ENCODE data around the gene DNM1. TPM values are rescaled to one million over a fixed set of nuclear protein-coding genes. Genes with fewer than 3 reads are reported as not detected.
"Not testable (repeated sequence)": the region's sequence is repeated elsewhere in the genome, so short reads cannot be mapped to it uniquely, and the experiment has no call there.

Gene DNM1
- total RNA-seq, 5 donors from 2014 or later (not counting 1 experiment from before 2014, with no cell fraction given), result 0.95 to 3.0 (median 1.8) TPM

DNA sequence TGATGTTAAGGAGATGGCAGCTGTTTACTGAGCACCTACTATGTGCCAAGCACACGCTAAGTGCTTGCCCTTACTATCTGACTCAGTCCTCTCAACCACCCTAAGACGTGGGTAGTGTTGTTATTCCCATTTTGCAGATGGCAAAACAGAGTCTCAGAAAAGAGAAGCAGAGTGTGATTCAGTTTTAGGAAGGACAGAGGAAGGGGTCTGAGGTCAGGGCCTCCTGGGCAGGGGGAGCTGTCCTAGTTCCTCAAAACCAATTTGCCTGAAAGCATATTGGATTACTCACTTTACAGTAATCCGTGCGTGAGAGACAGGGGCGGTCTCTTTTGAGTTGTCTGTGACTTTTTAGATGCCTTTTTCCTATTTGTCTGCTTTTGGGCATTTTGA lies 23.2 kb downstream of the DNM1 start:
- Mint-ChIP-seq H3K9me3 (no peaks in the 10 kb centered on the region), H3K27ac (no peak overlapping the region), H3K27me3 (no peaks in the 10 kb centered on the region), H3K4me1 (no peaks in the 10 kb centered on the region), H3K36me3 (no peaks in the 10 kb centered on the region), H3K4me3 (no peak overlapping the region)
- H3K9me3 ChIP-seq, result no peaks in the 10 kb centered on the region
- ChIA-PET CTCF (no interaction called here), POLR2A (interaction anchor here in 1 of 2 donors (0.6 kb wide), 1 partner anchor 39 kb away, joined by 3 read pairs; no protein-coding TSS in a partner anchor)
- DNase-seq, result no peak
- no peaks in the 10 kb centered on the region for H3K4me1 ChIP-seq (ENCODE audit: control insufficient read depth in 1 of 2, extremely low read depth in 1 of 2, insufficient read depth in 2 of 2, low read length in 2 of 2)
- no peaks in the 10 kb centered on the region for H3K36me3 ChIP-seq (ENCODE audit: control insufficient read depth in 2 of 2, extremely low read depth in 1 of 2, insufficient read depth in 1 of 2, low read length in 1 of 2)
- H3K27ac ChIP-seq (ENCODE audit: low read length), result no peak overlapping the region
- H3K4me3 ChIP-seq (ENCODE audit: control insufficient read depth in 1 of 2, extremely low read depth in 1 of 2, low read length in 1 of 2), result no peak overlapping the region
- peaks cover 0 to 9% of the 10 kb centered on the region in 2 experiments for H3K27me3 ChIP-seq (replicated peaks in 1 of 2; ENCODE audit: control insufficient read depth in 2 of 2, extremely low read depth in 1 of 2, insufficient read depth in 2 of 2, low read length in 1 of 2)
- no peak for ATAC-seq (replicated peaks in 1 of 4)
- no CpG with 5 or more reads among the region's 5 CpGs for WGBS (ENCODE audit: insufficient coverage)

GRCh38 chr9:128230897-128231296 lies 27.7 kb downstream of the DNM1 start:
- WGBS (ENCODE audit: insufficient coverage), result no CpG with 5 or more reads among the region's 7 CpGs
- peaks cover 0 to 12% of the 10 kb centered on the region in 2 experiments for H3K27me3 ChIP-seq (replicated peaks in 1 of 2; ENCODE audit: control insufficient read depth in 2 of 2, extremely low read depth in 1 of 2, insufficient read depth in 2 of 2, low read length in 1 of 2)
- H3K27ac Mint-ChIP-seq; H3K4me1 Mint-ChIP-seq; H3K4me3 Mint-ChIP-seq; H3K4me1 ChIP-seq (ENCODE audit: control insufficient read depth in 1 of 2, extremely low read depth in 1 of 2, insufficient read depth in 2 of 2, low read length in 2 of 2); DNase-seq; H3K4me3 ChIP-seq (ENCODE audit: control insufficient read depth in 1 of 2, extremely low read depth in 1 of 2, low read length in 1 of 2); H3K9me3 ChIP-seq; ATAC-seq (replicated peaks in 1 of 4); H3K9me3 Mint-ChIP-seq; H3K27ac ChIP-seq (ENCODE audit: low read length); H3K27me3 Mint-ChIP-seq; H3K36me3 Mint-ChIP-seq; H3K36me3 ChIP-seq (ENCODE audit: control insufficient read depth in 2 of 2, extremely low read depth in 1 of 2, insufficient read depth in 1 of 2, low read length in 1 of 2): not testable (repeated sequence)
- ChIA-PET POLR2A (interaction anchor here in 1 of 2 donors (0.6 kb wide), 1 partner anchor 9 kb away, joined by 3 read pairs; no protein-coding TSS in a partner anchor), CTCF (interaction anchor here in 1 of 2 donors (0.7 kb wide), 1 partner anchor 197 kb away, joined by 8 read pairs; no protein-coding TSS in a partner anchor)

DNA sequence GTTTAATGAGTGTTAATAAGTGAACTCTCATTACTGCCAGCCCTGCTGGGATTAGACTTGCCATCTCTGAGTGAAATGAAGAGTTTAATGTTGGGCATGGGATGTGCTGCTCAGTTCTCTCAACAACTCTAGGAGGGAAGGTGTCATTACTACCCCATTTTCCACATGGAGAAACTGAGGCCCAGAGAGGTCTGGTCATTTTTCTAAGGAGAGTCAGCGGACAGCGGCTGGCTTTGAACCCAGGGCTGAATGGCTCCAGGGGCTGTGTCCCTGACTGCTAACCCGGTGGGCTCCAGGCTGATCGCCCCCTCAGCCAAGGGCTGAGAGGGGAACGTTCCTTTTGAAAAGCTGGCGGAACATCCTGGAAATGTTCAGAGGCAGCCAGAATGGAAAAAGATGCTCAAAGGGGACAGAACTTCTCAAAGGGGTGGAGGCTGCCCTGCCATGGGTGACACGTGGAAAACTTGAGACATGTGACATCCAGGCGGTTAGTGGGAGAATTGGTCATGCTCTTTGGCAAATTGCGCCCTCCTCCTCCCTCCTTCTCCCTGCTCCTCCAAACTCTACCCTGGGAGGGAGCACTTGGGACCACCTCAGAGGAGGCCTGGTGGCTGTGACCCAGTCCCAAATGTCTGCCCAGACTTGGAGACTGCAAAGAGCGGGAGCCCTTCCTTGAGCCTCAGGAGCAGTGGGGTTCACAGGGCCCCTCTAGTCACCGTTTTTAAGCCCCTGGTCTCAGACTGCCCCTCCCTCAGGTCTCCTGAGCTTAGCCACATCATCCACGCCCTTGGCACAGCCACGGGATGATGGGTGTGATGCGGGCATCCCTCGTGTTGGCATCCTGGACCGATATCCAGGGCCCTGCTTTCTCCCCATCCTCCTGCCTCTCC lies 28.7 kb downstream of the DNM1 start:
- no peak for DNase-seq
- POLR2A ChIA-PET, result interaction anchor here in 1 of 2 donors (0.6 kb wide), 1 partner anchor 8 kb away, joined by 3 read pairs; no protein-coding TSS in a partner anchor
- 76% methylated on average over 11 of the region's 16 CpGs for WGBS (ENCODE audit: insufficient coverage)
- Mint-ChIP-seq H3K4me1 (no peaks in the 10 kb centered on the region), H3K27me3 (peaks cover 0 to 5% of the 10 kb centered on the region in 2 donors), H3K27ac (no peak overlapping the region), H3K9me3 (no peaks in the 10 kb centered on the region), H3K36me3 (no peaks in the 10 kb centered on the region), H3K4me3 (no peak overlapping the region)
- H3K27me3 ChIP-seq (replicated peaks in 1 of 2; ENCODE audit: control insufficient read depth in 2 of 2, extremely low read depth in 1 of 2, insufficient read depth in 2 of 2, low read length in 1 of 2), result peaks cover 0 to 12% of the 10 kb centered on the region in 2 experiments
- H3K4me3 ChIP-seq (ENCODE audit: control insufficient read depth in 1 of 2, extremely low read depth in 1 of 2, low read length in 1 of 2), result no peak overlapping the region
- no peaks in the 10 kb centered on the region for H3K9me3 ChIP-seq
- CTCF ChIA-PET, result interaction anchor here in 1 of 2 donors (0.5 kb wide), 1 partner anchor 204 kb away, joined by 5 read pairs; no protein-coding TSS in a partner anchor
- no peaks in the 10 kb centered on the region for H3K36me3 ChIP-seq (ENCODE audit: control insufficient read depth in 2 of 2, extremely low read depth in 1 of 2, insufficient read depth in 1 of 2, low read length in 1 of 2)
- H3K4me1 ChIP-seq (ENCODE audit: control insufficient read depth in 1 of 2, extremely low read depth in 1 of 2, insufficient read depth in 2 of 2, low read length in 2 of 2), result no peaks in the 10 kb centered on the region
- no peak for ATAC-seq (replicated peaks in 1 of 4)
- H3K27ac ChIP-seq (ENCODE audit: low read length), result no peak overlapping the region

- Mint-ChIP-seq H3K36me3 (no peaks in the 10 kb centered on the region), H3K27ac (no peak overlapping the region), H3K4me3 (no peak overlapping the region), H3K9me3 (no peaks in the 10 kb centered on the region), H3K27me3 (peaks cover 0 to 5% of the 10 kb centered on the region in 2 donors), H3K4me1 (no peaks in the 10 kb centered on the region)
- no peaks in the 10 kb centered on the region for H3K4me1 ChIP-seq (ENCODE audit: control insufficient read depth in 1 of 2, extremely low read depth in 1 of 2, insufficient read depth in 2 of 2, low read length in 2 of 2)
- H3K9me3 ChIP-seq, result no peaks in the 10 kb centered on the region
- no peaks in the 10 kb centered on the region for H3K36me3 ChIP-seq (ENCODE audit: control insufficient read depth in 2 of 2, extremely low read depth in 1 of 2, insufficient read depth in 1 of 2, low read length in 1 of 2)
- H3K27ac ChIP-seq (ENCODE audit: low read length), result no peak overlapping the region
- DNase-seq (no peak), ATAC-seq (replicated peaks in 1 of 4) (no peak)
- WGBS (ENCODE audit: insufficient coverage), result 82% methylated on average over 12 of the region's 22 CpGs
- no peak overlapping the region for H3K4me3 ChIP-seq (ENCODE audit: control insufficient read depth in 1 of 2, extremely low read depth in 1 of 2, low read length in 1 of 2)
- H3K27me3 ChIP-seq (replicated peaks in 1 of 2; ENCODE audit: control insufficient read depth in 2 of 2, extremely low read depth in 1 of 2, insufficient read depth in 2 of 2, low read length in 1 of 2), result peaks cover 0 to 12% of the 10 kb centered on the region in 2 experiments
- ChIA-PET CTCF (interaction anchor here in 1 of 2 donors (0.5 kb wide), 2 partner anchors 106 to 205 kb away, joined by 5 to 9 read pairs; no protein-coding TSS in a partner anchor), POLR2A (no interaction called here)
Measured at GRCh38 chr9:128232528-128233428, 29.6 kb downstream of the DNM1 start.

DNA sequence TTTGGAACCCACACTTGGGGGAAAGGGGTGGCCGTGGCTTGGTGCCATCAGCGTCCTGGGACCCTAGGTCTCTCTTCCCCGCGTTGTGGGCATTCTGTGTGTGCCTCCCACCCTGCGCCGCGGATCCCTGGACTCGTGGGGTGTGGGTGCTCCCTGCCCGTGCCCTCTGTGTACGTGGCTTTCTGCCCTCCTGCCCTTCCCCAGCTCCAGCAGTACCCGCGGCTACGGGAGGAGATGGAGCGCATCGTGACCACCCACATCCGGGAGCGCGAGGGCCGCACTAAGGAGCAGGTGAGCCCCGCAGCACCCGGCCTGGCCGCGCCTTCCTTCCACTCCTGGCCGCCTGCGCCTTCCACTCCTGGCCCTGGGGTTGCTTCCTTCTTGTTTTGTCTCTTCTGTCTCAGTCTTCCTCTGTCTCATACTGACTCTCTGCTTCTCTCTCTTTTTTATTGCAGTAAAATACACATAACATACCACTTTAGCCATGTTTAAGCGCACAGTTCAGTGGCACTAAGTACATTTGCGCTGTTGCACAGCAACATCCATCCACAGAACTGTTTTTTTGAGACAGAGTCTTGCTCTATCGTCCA lies 30.7 kb downstream of the DNM1 start:
- Histone ChIP-seq H3K36me3 (ENCODE audit: control insufficient read depth in 2 of 2, extremely low read depth in 1 of 2, insufficient read depth in 1 of 2, low read length in 1 of 2) (no peaks in the 10 kb centered on the region), H3K4me1 (ENCODE audit: control insufficient read depth in 1 of 2, extremely low read depth in 1 of 2, insufficient read depth in 2 of 2, low read length in 2 of 2) (no peaks in the 10 kb centered on the region), H3K9me3 (no peaks in the 10 kb centered on the region), H3K27ac (ENCODE audit: low read length) (no peak overlapping the region), H3K27me3 (replicated peaks in 1 of 2; ENCODE audit: control insufficient read depth in 2 of 2, extremely low read depth in 1 of 2, insufficient read depth in 2 of 2, low read length in 1 of 2) (peaks cover 0 to 12% of the 10 kb centered on the region in 2 experiments), H3K4me3 (ENCODE audit: control insufficient read depth in 1 of 2, extremely low read depth in 1 of 2, low read length in 1 of 2) (no peak overlapping the region)
- Mint-ChIP-seq H3K27ac (no peak overlapping the region), H3K27me3 (peaks cover 0 to 5% of the 10 kb centered on the region in 2 donors), H3K9me3 (no peaks in the 10 kb centered on the region), H3K4me3 (no peak overlapping the region), H3K4me1 (no peaks in the 10 kb centered on the region), H3K36me3 (no peaks in the 10 kb centered on the region)
- 88% methylated on average over 25 of the region's 28 CpGs for WGBS (ENCODE audit: insufficient coverage)
- ChIA-PET CTCF (no interaction called here), POLR2A (no interaction called here)
- ATAC-seq (replicated peaks in 1 of 4), result no peak
- no peak for DNase-seq

DNA sequence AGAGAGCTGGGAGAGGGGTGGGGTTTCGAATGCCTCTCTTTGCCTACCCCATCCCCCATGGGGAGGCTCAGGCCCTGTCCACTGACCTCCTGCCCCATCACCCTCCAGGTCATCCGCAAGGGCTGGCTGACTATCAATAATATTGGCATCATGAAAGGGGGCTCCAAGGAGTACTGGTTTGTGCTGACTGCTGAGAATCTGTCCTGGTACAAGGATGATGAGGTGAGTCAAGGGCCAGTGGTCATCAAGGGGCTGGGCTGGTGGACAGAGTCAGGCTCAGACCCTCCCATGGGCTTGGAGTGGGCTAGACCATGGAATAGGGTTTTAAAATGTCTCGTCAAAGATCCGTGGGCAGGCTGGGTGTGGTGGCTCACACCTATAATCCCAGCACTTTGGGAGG lies 38.9 kb downstream of the DNM1 start:
- CTCF ChIA-PET, result interaction anchor here (0.6 kb wide), 2 partner anchors 60 to 812 kb away, joined by 3 to 4 read pairs; no protein-coding TSS in a partner anchor

More for the DNA sequence above, 38.9 kb downstream of the DNM1 start:
- Histone ChIP-seq H3K27me3 (replicated peaks in 1 of 2; ENCODE audit: control insufficient read depth in 2 of 2, extremely low read depth in 1 of 2, insufficient read depth in 2 of 2, low read length in 1 of 2) (peaks cover 0 to 61% of the 10 kb centered on the region in 2 experiments), H3K4me1 (ENCODE audit: control insufficient read depth in 1 of 2, extremely low read depth in 1 of 2, insufficient read depth in 2 of 2, low read length in 2 of 2) (peaks cover 0 to 7% of the 10 kb centered on the region in 2 experiments), H3K27ac (ENCODE audit: low read length) (no peak overlapping the region), H3K4me3 (ENCODE audit: control insufficient read depth in 1 of 2, extremely low read depth in 1 of 2, low read length in 1 of 2) (no peak overlapping the region), H3K36me3 (ENCODE audit: control insufficient read depth in 2 of 2, extremely low read depth in 1 of 2, insufficient read depth in 1 of 2, low read length in 1 of 2) (no peaks in the 10 kb centered on the region), H3K9me3 (no peaks in the 10 kb centered on the region)
- WGBS (ENCODE audit: insufficient coverage), result 70% methylated on average over 2 of the region's 4 CpGs
- ATAC-seq (replicated peaks in 1 of 4), result no peak
- H3K4me3 Mint-ChIP-seq, result no peak overlapping the region
- no peak overlapping the region for H3K27ac Mint-ChIP-seq
- no peaks in the 10 kb centered on the region for H3K9me3 Mint-ChIP-seq
- H3K4me1 Mint-ChIP-seq, result peaks cover 5 to 9% (median 6%) of the 10 kb centered on the region in 3 donors
- H3K27me3 Mint-ChIP-seq, result peaks cover 15 to 25% of the 10 kb centered on the region in 2 donors
- POLR2A ChIA-PET, result no interaction called here
- no peaks in the 10 kb centered on the region for H3K36me3 Mint-ChIP-seq
- DNase-seq, result no peak
